Spleen (tissue), 11 donors: Measurements from ENCODE around the gene CFAP90. TPM values are rescaled to one million over a fixed set of nuclear protein-coding genes. Genes with fewer than 3 reads are reported as not detected.
A peak's percentile ranks its signal among the peaks of the same experiment; 100 is the strongest.

Experiments used
- DNase-seq: peaks from one replicate; pipeline ENCODE4 v3.0.0-alpha.2; 2020
- H3K27ac ChIP-seq, 8 donors: fragments of 200-600 bp; sonication (generic) in 7 of 8; 1 replicate in 4 of 8; 2 replicates in 4 of 8; pipeline versions ENCODE4 v1.5.0 to v1.8.0; 2016 to 2021; ENCODE audit warnings: inconsistent platforms in 4 of 8, mild to moderate bottlenecking in 4 of 8, moderate library complexity in 1 of 8
- H3K27me3 ChIP-seq, 7 donors: fragments of 200-600 bp; sonication (generic) in 6 of 7; replicated peaks in 1 of 7; 1 replicate in 4 of 7; 2 replicates in 3 of 7; pipeline versions ENCODE4 v1.5.0 to v1.8.0; 2016 to 2021; ENCODE audit warnings: inconsistent platforms in 3 of 7, mild to moderate bottlenecking in 1 of 7
- H3K36me3 ChIP-seq, 6 donors: fragments of 200-600 bp; sonication (generic) in 5 of 6; 1 replicate in 4 of 6; 2 replicates in 2 of 6; pipeline versions ENCODE4 v1.5.0 to v1.8.0; 2016 to 2021; ENCODE audit warnings: inconsistent platforms in 2 of 6
- H3K4me1 ChIP-seq, 6 donors: fragments of 200-600 bp; sonication (generic) in 5 of 6; 1 replicate in 3 of 6; 2 replicates in 3 of 6; pipeline versions ENCODE4 v1.5.0 to v1.8.0; 2016 to 2021; ENCODE audit warnings: inconsistent platforms in 3 of 6
- H3K4me3 ChIP-seq, 8 donors: fragments of 200-600 bp; sonication (generic) in 7 of 8; 1 replicate in 4 of 8; 2 replicates in 4 of 8; pipeline versions ENCODE4 v1.5.0 to v1.8.0; 2016 to 2021; ENCODE audit warnings: inconsistent platforms in 4 of 8, mild to moderate bottlenecking in 4 of 8, moderate library complexity in 2 of 8
- H3K9me3 ChIP-seq, 8 donors: fragments of 200-600 bp; sonication (generic) in 7 of 8; 1 replicate in 4 of 8; 2 replicates in 4 of 8; pipeline versions ENCODE4 v1.5.0 to v1.8.0; 2016 to 2021; ENCODE audit warnings: inconsistent platforms in 4 of 8
- CTCF ChIP-seq, 11 experiments: fragments of 200-600 bp in 7 of 11; fragments of 450-650 bp in 4 of 11; sonication (generic) in 4 of 11; IDR thresholded peaks in 8 of 11; conservative IDR thresholded peaks in 3 of 11; 1 replicate in 7 of 11; 2 replicates in 4 of 11; pipeline versions ENCODE4 v1.4.0 to v1.8.0; 2016 to 2021; ENCODE audit warnings: antibody characterized with exemption in 11 of 11, inconsistent platforms in 4 of 11, mild to moderate bottlenecking in 1 of 11
- POLR2A ChIP-seq, 3 donors: fragments of 450-650 bp; IDR thresholded peaks; one replicate each; pipeline ENCODE4 v1.5.1; 2017; ENCODE audit warnings: antibody characterized with exemption in 3 of 3, mild to moderate bottlenecking in 1 of 3
- POLR2AphosphoS5 ChIP-seq, 3 donors: sonication (generic); formaldehyde crosslinking; IDR thresholded peaks; one replicate each; pipeline ENCODE4 v1.5.1; 2017; ENCODE audit warnings: antibody characterized with exemption in 3 of 3
- WGBS, 5 donors: extraction: QIAGEN DNeasy Blood & Tissue Kit in 3 of 5; methylation state at CpG; one replicate each; pipeline versions ENCODE4 v1.1.5 to v1.1.7; 2013 to 2018; 5-methylcytosine and 5-hydroxymethylcytosine counted together
- intact Hi-C: fragments of 100-400 bp; cut with DNase I; formaldehyde crosslinking; loops from one replicate; pipeline ENCODE4 v1.15.0; 2023; ENCODE audit warnings: low total_unique reads
- polyA plus RNA-seq, 3 donors: library from polyadenylated mRNA; stranded (reverse); fragments of 200-250 nt; gene quantifications; one replicate each; pipeline ENCODE4 v1.2.1, GENCODE V29; 2013
- total RNA-seq, 7 donors: library from RNA; depleted of rRNA in 3 of 7; stranded (reverse); fragments of >200 nt in 3 of 7; fragmentation: NEBNext Ultra II Directional in 4 of 7; extraction: Animal tissue kit (Norgen Biotek cat#: 25700) in 4 of 7; gene quantifications; one replicate each; pipeline versions ENCODE4 v1.1.0 to v1.2.1, GENCODE V29; 2016 to 2021
- donor health status: healthy with polysubstance abuse.
- donor health status: DM: no; HTN: no; CAD: no; lungs with moderate emphysema.
- donor health status: DM: no; HTN: no; CAD: no.
- donor health status: Bipolar disorder and iron deficiency.
- donor health status: healthy.
- donor health status: DM: no; HTN: no; CAD: no.
- donor health status: DM: yes; HTN: yes; CAD: no.

CFAP90 gene
- total and polyA plus RNA-seq, 10 donors: 0.17 to 0.60 (median 0.27) TPM; not detected in 7

GRCh38 chr5:7816535-7816901 lies 34.4 kb downstream of the CFAP90 start:
- Histone ChIP-seq H3K36me3 (no peaks in the 10 kb centered on the region), H3K4me1 (peaks cover 0 to 13% (median 10%) of the 10 kb centered on the region in 6 donors), H3K4me3 (no peak overlapping the region), H3K27ac (no peak overlapping the region), H3K27me3 (peaks cover 0 to 31% (median 5%) of the 10 kb centered on the region in 7 donors), H3K9me3 (no peaks in the 10 kb centered on the region)
- TF ChIP-seq CTCF (IDR thresholded peaks at IDR 0.05 in 8 of 11, conservative IDR thresholded peaks at IDR 0.05 in 3 of 11): peak in 3 of 11 experiments; percentile 18 to 53 (median 27)
- TF ChIP-seq POLR2AphosphoS5 (IDR thresholded peaks at IDR 0.05): no peak
- intact Hi-C loops: no loop called here
- DNase-seq: no peak
- 31 to 41% (median 38%) methylated on average over 8 to 9 of the region's 9 CpGs for WGBS, 5 donors

- 5 to 14% (median 6%) methylated on average over 7 to 12 of the region's 12 CpGs for WGBS, 5 donors
- intact Hi-C loops: no loop called here
- H3K9me3 ChIP-seq: no peaks in the 10 kb centered on the region
- H3K4me3 ChIP-seq: no peak overlapping the region
- TF ChIP-seq CTCF (IDR thresholded peaks at IDR 0.05 in 8 of 11, conservative IDR thresholded peaks at IDR 0.05 in 3 of 11): peak; percentile 40 to 83 (median 70)
- no peak for TF ChIP-seq POLR2A (IDR thresholded peaks at IDR 0.05)
- peak in 1 of 3 donors; percentile 14 for TF ChIP-seq POLR2AphosphoS5 (IDR thresholded peaks at IDR 0.05)
- no peaks in the 10 kb centered on the region for H3K36me3 ChIP-seq
- H3K27ac ChIP-seq: no peak overlapping the region
- peak; percentile 90 for DNase-seq
- peaks cover 0 to 27% (median 6%) of the 10 kb centered on the region in 7 donors for H3K27me3 ChIP-seq
- H3K4me1 ChIP-seq: peaks cover 0 to 13% (median 10%) of the 10 kb centered on the region in 6 donors
Measured at GRCh38 chr5:7815892-7816534, 34.9 kb downstream of the CFAP90 start.

GRCh38 chr5:7814816-7815215 lies 36.1 kb downstream of the CFAP90 start:
- H3K27ac ChIP-seq: no peak overlapping the region
- WGBS, 5 donors: 89 to 92% (median 92%) methylated on average over 10 of the region's 10 CpGs
- TF ChIP-seq CTCF (IDR thresholded peaks at IDR 0.05 in 8 of 11, conservative IDR thresholded peaks at IDR 0.05 in 3 of 11) (no peak), POLR2AphosphoS5 (IDR thresholded peaks at IDR 0.05) (no peak), POLR2A (IDR thresholded peaks at IDR 0.05) (no peak)
- intact Hi-C loops: no loop called here
- no peaks in the 10 kb centered on the region for H3K9me3 ChIP-seq
- no peaks in the 10 kb centered on the region for H3K36me3 ChIP-seq
- H3K4me1 ChIP-seq: peaks cover 0 to 13% (median 10%) of the 10 kb centered on the region in 6 donors
- DNase-seq: no peak
- H3K27me3 ChIP-seq: peaks cover 0 to 37% (median 6%) of the 10 kb centered on the region in 7 donors
- no peak overlapping the region for H3K4me3 ChIP-seq

- no peaks in the 10 kb centered on the region for H3K36me3 ChIP-seq
- H3K9me3 ChIP-seq: no peaks in the 10 kb centered on the region
- peaks cover 0 to 37% (median 6%) of the 10 kb centered on the region in 7 donors for H3K27me3 ChIP-seq
- WGBS, 5 donors: 64 to 86% (median 74%) methylated on average over 3 of the region's 3 CpGs
- TF ChIP-seq POLR2AphosphoS5 (IDR thresholded peaks at IDR 0.05) (no peak), CTCF (IDR thresholded peaks at IDR 0.05 in 8 of 11, conservative IDR thresholded peaks at IDR 0.05 in 3 of 11) (no peak), POLR2A (IDR thresholded peaks at IDR 0.05) (no peak)
- no peak for DNase-seq
- H3K4me3 ChIP-seq: no peak overlapping the region
- H3K4me1 ChIP-seq: peaks cover 0 to 13% (median 10%) of the 10 kb centered on the region in 6 donors
- no peak overlapping the region for H3K27ac ChIP-seq
- intact Hi-C loops: no loop called here
Measured at GRCh38 chr5:7813576-7813975, 37.4 kb downstream of the CFAP90 start.
